ENCODE data around the gene ANKDD1A. TPM values are rescaled to one million over a fixed set of nuclear protein-coding genes. Genes with fewer than 3 reads are reported as not detected.

Gene ANKDD1A
- total RNA-seq, 1 experiment from 2014 or later, result 6.8 TPM

- no peak for ATAC-seq
- no peak for DNase-seq (ENCODE audit: low read depth, low spot score)
- TF ChIP-seq POLR2AphosphoS5 (IDR thresholded peaks at IDR 0.05; ENCODE audit: low read depth, low read length) (no peak), CTCF (IDR thresholded peaks at IDR 0.05) (no peak), TCF7L2 (IDR thresholded peaks at IDR 0.05; ENCODE audit: low read depth, low read length) (no peak), REST (IDR thresholded peaks at IDR 0.05; ENCODE audit: insufficient read depth in 1 of 2, low read depth in 2 of 2, low read length in 1 of 2) (no peak), SIN3A (IDR thresholded peaks at IDR 0.05; ENCODE audit: borderline replicate concordance, insufficient read depth, low read depth, low read length) (no peak)
- Histone ChIP-seq H3K36me3 (ENCODE audit: control insufficient read depth, insufficient read depth, low read length) (peaks cover 14% of the 10 kb centered on the region; the same call in 1 of the 2 replicates), H3K4me1 (ENCODE audit: control insufficient read depth, insufficient read depth, low read length) (no peaks in the 10 kb centered on the region), H3K4me3 (ENCODE audit: low read depth in 2 of 2, low read length in 2 of 2) (no peak overlapping the region), H3K9me3 (ENCODE audit: control insufficient read depth, insufficient read depth, low read depth, low read length) (no peaks in the 10 kb centered on the region), H3K27me3 (ENCODE audit: control insufficient read depth, insufficient read depth, low read length) (no peaks in the 10 kb centered on the region), H3K27ac (ENCODE audit: low read length) (no peak overlapping the region)
- ChIA-PET POLR2A (interaction anchor here (0.6 kb wide), 2 partner anchors 13 to 196 kb away, joined by 3 read pairs; no protein-coding TSS in a partner anchor), CTCF (no interaction called here)
- no TSS peak for BruUV-seq (replicated peaks)
- intact Hi-C loops (cut with micrococcal nuclease; ENCODE audit: unreplicated experiment) (no loop called here), in situ Hi-C loops (cut with HindIII; ENCODE audit: low pct_unique_long_range_greater_than_20kb, low sequenced_read_pairs) (no loop called here)
These were observed 59.0 kb downstream of the ANKDD1A start for GRCh38 chr15:64970698-64971097.

GRCh38 chr15:64975390-64975789, 63.7 kb downstream of the ANKDD1A start:
- no peak overlapping the region for H3K27ac ChIP-seq (ENCODE audit: low read length)
- no peaks in the 10 kb centered on the region for H3K27me3 ChIP-seq (ENCODE audit: control insufficient read depth, insufficient read depth, low read length)
- no peaks in the 10 kb centered on the region for H3K4me1 ChIP-seq (ENCODE audit: control insufficient read depth, insufficient read depth, low read length)
- no peak for ATAC-seq
- peaks cover 13% of the 10 kb centered on the region for H3K36me3 ChIP-seq (ENCODE audit: control insufficient read depth, insufficient read depth, low read length)
- CTCF ChIA-PET, result no interaction called here
- DNase-seq (ENCODE audit: low read depth, low spot score), result no peak
- no TSS peak for BruUV-seq (replicated peaks)
- H3K9me3 ChIP-seq (ENCODE audit: control insufficient read depth, insufficient read depth, low read depth, low read length), result no peaks in the 10 kb centered on the region
- no peak overlapping the region for H3K4me3 ChIP-seq (ENCODE audit: low read depth in 2 of 2, low read length in 2 of 2)
- no peak for TF ChIP-seq POLR2AphosphoS5 (IDR thresholded peaks at IDR 0.05; ENCODE audit: low read depth, low read length)
- TF ChIP-seq TCF7L2 (IDR thresholded peaks at IDR 0.05; ENCODE audit: low read depth, low read length), result no peak
- no peak for TF ChIP-seq REST (IDR thresholded peaks at IDR 0.05; ENCODE audit: insufficient read depth in 1 of 2, low read depth in 2 of 2, low read length in 1 of 2)
- no peak for TF ChIP-seq SIN3A (IDR thresholded peaks at IDR 0.05; ENCODE audit: borderline replicate concordance, insufficient read depth, low read depth, low read length)
- no peak for TF ChIP-seq CTCF (IDR thresholded peaks at IDR 0.05)
- POLR2A ChIA-PET, result interaction anchor here (0.5 kb wide), 1 partner anchor 10 kb away, joined by 3 read pairs; no protein-coding TSS in a partner anchor
- in situ Hi-C loops (cut with HindIII; ENCODE audit: low pct_unique_long_range_greater_than_20kb, low sequenced_read_pairs) (no loop called here), intact Hi-C loops (cut with micrococcal nuclease; ENCODE audit: unreplicated experiment) (no loop called here)

Data from Panc1 (cell line).